Measurements from ENCODE around the gene GDI2. TPM values are rescaled to one million over a fixed set of nuclear protein-coding genes. Genes with fewer than 3 reads are reported as not detected.

The GDI2 gene
- total RNA-seq, 4 donors from 2014 or later = 215 to 263 (median 248) TPM

DNA sequence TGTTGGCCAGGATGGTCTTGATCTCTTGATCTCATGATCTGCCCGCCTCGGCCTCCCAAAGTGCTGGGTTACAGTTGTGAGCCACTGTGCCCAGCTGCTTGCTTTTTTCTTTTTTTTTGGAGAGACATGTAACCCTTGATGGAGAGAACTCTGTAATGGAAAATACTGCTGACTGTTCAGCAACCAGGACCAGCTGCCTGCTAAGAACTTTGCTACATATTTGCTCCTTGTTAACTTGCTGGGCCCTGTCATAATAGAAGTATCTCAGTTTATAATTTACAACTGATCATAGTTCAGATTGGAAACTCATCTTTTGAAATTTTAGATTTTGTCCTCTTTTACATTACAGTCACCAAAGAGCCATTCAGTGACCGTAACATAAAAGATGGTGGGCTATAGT lies 93.7 kb downstream of the GDI2 start:
- DNase-seq (ENCODE audit: low spot score) = no peak
- no peak for ATAC-seq (ENCODE audit: low FRiP score)
- TF ChIP-seq, protein P1, sequence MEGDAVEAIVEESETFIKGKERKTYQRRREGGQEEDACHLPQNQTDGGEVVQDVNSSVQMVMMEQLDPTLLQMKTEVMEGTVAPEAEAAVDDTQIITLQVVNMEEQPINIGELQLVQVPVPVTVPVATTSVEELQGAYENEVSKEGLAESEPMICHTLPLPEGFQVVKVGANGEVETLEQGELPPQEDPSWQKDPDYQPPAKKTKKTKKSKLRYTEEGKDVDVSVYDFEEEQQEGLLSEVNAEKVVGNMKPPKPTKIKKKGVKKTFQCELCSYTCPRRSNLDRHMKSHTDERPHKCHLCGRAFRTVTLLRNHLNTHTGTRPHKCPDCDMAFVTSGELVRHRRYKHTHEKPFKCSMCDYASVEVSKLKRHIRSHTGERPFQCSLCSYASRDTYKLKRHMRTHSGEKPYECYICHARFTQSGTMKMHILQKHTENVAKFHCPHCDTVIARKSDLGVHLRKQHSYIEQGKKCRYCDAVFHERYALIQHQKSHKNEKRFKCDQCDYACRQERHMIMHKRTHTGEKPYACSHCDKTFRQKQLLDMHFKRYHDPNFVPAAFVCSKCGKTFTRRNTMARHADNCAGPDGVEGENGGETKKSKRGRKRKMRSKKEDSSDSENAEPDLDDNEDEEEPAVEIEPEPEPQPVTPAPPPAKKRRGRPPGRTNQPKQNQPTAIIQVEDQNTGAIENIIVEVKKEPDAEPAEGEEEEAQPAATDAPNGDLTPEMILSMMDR (IDR thresholded peaks at IDR 0.05) = no peak

Other genes with a start within 250 kb of the GDI2 start
- gene ASB13, start 146.8 kb downstream of the GDI2 start, total RNA-seq = 10 to 100 TPM; 15.0 to 46.5 (median 16.9) TPM
- 100 to 1,000 TPM in 1 of 4 donors, 10 to 100 TPM in 3; 54.5 to 185 (median 81.9) TPM for gene TASOR2, start 128.6 kb downstream of the GDI2 start, total RNA-seq
- 1 to 10 TPM; 4.1 to 8.7 (median 5.8) TPM for gene ANKRD16, start 76.5 kb upstream of the GDI2 start, total RNA-seq
- gene FBH1, start 76.8 kb upstream of the GDI2 start, total RNA-seq = 100 to 1,000 TPM in 1 of 4 donors, 10 to 100 TPM in 3; 79.2 to 129 (median 81.4) TPM
- gene IL15RA, start 164.1 kb upstream of the GDI2 start, total RNA-seq = 10 to 100 TPM; 18.7 to 71.6 (median 26.8) TPM
- gene IL2RA, start 248.9 kb upstream of the GDI2 start, total RNA-seq = 10 to 100 TPM in 1 of 4 donors, 1 to 10 TPM in 2, under 1 TPM in 1; 0.69 to 25.0 (median 7.1) TPM